Testis (tissue), 2 donors: Measurements from ENCODE around the gene IGFBPL1.

ENCODE experiments used
- POLR2A ChIP-seq: fragments of 450-650 bp; IDR thresholded peaks from one replicate; pipeline ENCODE4 v1.6.1; 2017; ENCODE audit warnings: antibody characterized with exemption, mild to moderate bottlenecking, moderate library complexity
- TF ChIP-seq, protein P1 (sequence below), 3 experiments: fragments of 450-650 bp in 2 of 3; fragments of 200-600 bp in 1 of 3; sonication (generic) in 1 of 3; IDR thresholded peaks; one replicate each; pipeline ENCODE4 v1.5.1; 2016 to 2019; ENCODE audit warnings: antibody characterized with exemption in 3 of 3, mild to moderate bottlenecking in 2 of 3, moderate library complexity in 1 of 3

DNA sequence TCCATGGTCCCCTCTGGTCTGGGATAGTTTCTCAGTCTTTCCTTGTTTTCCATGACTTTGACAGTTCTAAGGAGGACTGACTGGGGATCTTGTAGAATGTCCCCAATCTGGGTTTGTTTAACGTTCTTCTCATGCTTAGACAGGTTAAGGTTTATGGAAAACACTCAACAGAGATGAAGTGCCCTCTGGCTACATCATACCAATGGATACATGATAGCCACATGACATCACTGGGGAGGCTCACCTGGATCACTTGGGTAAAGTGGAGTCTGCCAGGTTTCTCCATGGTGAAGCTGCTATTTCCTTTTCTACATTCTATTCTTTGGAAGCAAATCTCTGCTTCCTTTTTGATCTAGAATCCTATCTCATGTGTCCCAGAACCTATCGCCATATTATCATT is 55.5 kb downstream of the IGFBPL1 start:
- TF ChIP-seq, protein P1, sequence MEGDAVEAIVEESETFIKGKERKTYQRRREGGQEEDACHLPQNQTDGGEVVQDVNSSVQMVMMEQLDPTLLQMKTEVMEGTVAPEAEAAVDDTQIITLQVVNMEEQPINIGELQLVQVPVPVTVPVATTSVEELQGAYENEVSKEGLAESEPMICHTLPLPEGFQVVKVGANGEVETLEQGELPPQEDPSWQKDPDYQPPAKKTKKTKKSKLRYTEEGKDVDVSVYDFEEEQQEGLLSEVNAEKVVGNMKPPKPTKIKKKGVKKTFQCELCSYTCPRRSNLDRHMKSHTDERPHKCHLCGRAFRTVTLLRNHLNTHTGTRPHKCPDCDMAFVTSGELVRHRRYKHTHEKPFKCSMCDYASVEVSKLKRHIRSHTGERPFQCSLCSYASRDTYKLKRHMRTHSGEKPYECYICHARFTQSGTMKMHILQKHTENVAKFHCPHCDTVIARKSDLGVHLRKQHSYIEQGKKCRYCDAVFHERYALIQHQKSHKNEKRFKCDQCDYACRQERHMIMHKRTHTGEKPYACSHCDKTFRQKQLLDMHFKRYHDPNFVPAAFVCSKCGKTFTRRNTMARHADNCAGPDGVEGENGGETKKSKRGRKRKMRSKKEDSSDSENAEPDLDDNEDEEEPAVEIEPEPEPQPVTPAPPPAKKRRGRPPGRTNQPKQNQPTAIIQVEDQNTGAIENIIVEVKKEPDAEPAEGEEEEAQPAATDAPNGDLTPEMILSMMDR (IDR thresholded peaks at IDR 0.05): no peak
- TF ChIP-seq POLR2A: no peak
